Medulla oblongata (tissue), 1 donor: ENCODE data around the gene BAIAP3.

Experiments
- DNase-seq: peaks from one replicate; pipeline ENCODE4 v3.0.0-alpha.2; 2015; ENCODE audit errors: extremely low spot score

The BAIAP3 gene

DNA sequence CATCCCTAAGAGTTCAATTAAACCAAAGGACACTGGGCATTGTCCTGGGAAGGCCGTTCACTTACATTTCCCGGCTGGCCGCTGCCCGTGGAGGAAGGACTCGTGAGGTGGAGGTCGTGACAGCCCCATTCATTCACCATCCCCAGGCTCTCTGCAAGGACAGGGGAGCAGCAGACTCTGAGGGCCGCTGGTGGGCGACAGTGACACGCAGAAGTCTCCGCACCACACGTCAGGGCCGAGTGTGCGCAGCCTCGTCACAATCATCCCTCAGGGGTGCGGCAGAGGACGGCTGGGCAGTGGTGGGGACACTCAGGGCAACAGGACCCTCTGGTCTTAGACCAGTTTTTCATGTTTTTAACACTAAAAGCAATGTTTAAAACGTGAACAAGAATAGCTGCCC, 59.4 kb downstream of the BAIAP3 start:
- no peak for DNase-seq

DNA sequence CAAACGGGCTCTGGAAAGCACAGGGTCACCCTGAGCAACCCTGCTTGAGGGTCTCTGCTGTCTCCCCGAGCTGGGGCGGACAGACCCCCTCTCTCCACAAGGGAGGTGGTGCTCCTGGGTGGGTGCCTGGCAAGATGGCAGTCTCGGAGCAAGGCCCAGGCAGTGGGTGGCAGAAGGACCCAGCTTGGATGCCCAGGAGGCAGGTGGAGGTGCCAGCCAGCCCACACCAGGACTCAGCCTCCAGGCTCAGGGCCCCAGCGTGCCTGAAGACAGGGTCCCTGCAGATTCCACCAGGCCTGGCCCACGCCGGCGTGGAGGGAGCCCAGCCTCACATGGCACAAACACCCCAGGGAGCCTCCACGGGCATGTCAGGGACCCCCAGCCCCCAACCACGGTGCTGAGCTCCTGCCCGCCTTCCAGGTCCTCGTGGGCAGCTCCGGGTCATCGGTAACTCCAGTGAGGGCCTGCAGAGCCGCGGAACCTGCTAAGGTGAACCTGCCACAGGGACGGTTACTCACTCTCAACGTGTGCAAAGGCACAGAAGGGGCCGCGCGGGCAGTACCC, 60.2 kb downstream of the BAIAP3 start:
- no peak for DNase-seq

DNA sequence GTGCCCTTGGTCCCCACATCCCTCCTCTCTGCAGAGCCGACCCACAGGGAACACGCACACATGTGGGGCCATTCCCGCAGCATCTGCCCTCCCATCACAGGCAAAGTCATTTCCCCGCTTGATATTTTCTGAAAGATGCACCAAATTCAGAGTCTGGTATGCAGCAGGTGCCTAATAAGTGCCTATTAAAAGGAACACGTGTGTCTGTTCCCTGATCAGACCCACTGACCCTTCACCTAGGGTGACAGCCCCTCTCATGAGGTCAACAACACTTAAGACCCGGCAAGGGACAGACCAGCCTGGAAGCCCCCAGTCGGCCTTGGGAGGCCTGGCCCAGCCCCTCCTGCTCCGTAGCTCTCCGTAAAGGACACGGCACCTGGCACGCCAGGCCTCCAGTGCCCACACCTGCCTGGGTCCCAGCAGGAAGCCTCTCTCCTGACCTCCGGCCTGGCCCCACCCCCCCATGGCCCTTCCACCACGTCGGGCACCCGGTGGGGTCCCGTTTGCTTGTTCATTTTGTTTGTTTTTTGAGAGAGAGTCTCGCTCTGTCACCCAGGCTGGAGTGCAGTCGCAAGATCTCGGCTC, 61.0 kb downstream of the BAIAP3 start:
- DNase-seq, result no peak

DNA sequence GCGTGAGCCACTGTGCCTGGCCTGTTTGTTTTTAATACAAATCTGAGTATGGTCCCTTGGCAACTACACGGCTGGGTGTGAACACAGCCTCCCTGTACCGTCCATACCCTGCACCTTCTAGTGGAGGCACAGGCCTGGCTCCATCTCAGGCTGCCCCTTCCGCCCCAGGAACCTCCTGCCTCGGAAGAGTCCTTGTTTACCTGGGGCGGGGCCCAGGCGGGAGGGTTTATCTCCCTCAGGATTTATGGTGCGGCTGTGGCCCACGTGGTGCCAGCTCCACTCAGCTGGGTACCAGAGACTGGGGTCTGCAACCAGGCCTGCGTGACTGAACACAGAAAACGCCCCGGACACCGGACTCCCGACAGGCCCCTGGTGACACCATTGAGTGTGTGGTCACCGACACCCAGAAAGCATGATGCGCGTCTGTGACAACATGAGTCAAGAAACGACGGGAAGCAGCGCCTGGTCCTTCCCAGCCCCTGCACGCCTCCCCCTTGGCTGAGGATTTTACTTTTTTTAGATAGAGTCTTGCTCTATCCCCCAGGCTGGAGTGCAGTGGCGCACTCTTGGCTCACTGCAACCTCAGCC, 62.1 kb downstream of the BAIAP3 start:
- DNase-seq, result no peak

DNA sequence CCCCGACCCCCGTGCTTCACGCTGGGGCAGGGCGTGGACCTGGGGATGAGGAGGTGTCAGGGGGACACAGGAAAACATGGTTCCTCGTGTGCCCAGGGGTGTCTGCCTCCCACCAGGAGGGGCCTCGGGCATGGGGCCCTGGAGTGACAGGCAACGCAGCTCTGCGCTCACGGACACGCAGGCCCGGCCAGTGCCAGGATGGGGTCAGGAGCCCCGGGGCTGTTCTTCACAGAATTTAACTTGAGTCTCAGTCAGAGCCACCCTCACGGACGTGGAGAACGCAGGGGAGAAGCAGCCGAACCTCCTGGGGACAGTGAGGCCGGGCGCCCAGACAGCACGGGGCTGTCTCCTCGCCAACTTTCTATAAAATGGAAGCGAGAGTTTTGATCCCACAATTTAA, 64.3 kb downstream of the BAIAP3 start:
- no peak for DNase-seq

DNA sequence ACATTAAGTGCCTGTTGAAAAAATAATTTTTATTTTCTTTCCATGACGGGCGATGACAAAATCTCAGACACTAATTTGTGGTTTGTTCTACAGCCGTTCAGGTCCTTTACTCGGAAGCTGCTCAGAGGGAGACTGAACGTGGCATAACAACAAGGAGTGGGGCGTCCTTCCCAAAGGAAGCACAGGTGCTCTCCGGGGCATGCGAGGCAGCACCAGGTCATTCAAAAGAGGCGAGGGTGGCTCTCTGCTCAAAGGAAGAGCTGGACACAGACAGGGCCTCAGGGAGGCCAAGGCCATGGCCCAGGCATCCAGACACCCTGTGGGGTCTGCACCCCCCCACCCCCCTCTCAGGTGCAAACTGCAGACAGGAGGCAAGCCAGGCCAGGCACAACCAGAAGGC, 64.9 kb downstream of the BAIAP3 start:
- DNase-seq, result no peak
